Astrocyte of the spinal cord (primary cell): ENCODE data around the gene MRTFB.

Source experiments
- DNase-seq: peaks from one replicate; pipeline ENCODE4 v3.0.0; 2011; ENCODE audit warnings: low read depth, low spot score
- H3K4me3 ChIP-seq: 2 replicates; pipeline ENCODE4 v1.5.1; 2011; ENCODE audit warnings: low read depth, mild to moderate bottlenecking, low read length, moderate library complexity
- CTCF ChIP-seq: IDR thresholded peaks from 2 replicates; pipeline ENCODE4 v1.5.1; 2012; ENCODE audit warnings: low read depth, mild to moderate bottlenecking, low read length, inconsistent platforms
- in situ Hi-C: cut with HindIII; loops from 2 replicates; pipeline ENCODE4 v1.10.0; 2017; ENCODE audit warnings: low sequenced_read_pairs

The MRTFB gene

DNA sequence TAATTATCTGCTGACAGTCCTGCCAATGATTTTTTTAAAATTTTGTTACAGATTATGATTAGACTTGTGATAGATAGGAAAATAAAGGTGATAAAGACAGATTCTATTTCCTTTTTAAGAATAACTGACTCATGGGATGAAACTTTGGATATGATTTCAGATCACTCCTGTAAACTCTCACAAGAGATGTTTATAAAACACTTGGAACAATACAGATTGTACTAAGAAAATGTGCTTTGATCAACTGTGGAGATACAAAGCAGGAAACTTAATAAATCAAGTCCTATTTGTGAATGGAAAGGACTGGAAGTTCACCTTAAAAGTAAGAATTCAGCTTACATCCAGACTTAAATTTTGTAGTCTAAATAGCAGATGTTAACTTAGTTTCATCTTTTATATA, 21.4 kb downstream of the MRTFB start:
- DNase-seq, result no peak
- TF ChIP-seq CTCF, result no peak
- H3K4me3 ChIP-seq, result no peak overlapping the region
- in situ Hi-C loops, result no loop called here

- no peak for DNase-seq
- no peak for TF ChIP-seq CTCF
- in situ Hi-C loops, result no loop called here
- no peak overlapping the region for H3K4me3 ChIP-seq
Measured at GRCh38 chr16:14095883-14096551, 24.9 kb downstream of the MRTFB start.

- H3K4me3 ChIP-seq, result no peak overlapping the region
- no peak for TF ChIP-seq CTCF
- DNase-seq, result no peak
- in situ Hi-C loops, result no loop called here
Measured at GRCh38 chr16:14097182-14097959, 26.3 kb downstream of the MRTFB start.

DNA sequence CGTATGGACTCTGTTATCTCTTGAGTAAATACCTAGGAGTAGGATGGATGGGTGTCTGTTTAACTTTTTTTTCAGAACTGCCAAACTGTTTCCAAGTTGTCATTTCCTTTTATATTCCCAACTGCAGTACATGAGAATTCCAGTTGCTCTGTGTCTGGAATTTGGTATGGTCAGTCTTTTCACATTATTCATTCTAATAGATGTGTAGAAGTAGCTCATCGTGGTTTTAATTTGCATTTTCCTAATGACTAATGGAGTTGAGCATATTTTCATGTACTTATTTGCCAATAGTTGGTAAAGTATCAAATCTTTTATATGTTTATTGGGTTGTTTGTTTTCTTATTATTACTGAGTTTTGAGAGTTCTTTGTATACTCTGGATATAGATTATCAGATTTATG, 27.0 kb downstream of the MRTFB start:
- DNase-seq, result no peak
- no peak for TF ChIP-seq CTCF
- no peak overlapping the region for H3K4me3 ChIP-seq
- in situ Hi-C loops, result no loop called here

- no peak for TF ChIP-seq CTCF
- DNase-seq, result no peak
- in situ Hi-C loops, result no loop called here
- H3K4me3 ChIP-seq, result no peak overlapping the region
Measured at GRCh38 chr16:14100825-14101224, 29.7 kb downstream of the MRTFB start.

DNA sequence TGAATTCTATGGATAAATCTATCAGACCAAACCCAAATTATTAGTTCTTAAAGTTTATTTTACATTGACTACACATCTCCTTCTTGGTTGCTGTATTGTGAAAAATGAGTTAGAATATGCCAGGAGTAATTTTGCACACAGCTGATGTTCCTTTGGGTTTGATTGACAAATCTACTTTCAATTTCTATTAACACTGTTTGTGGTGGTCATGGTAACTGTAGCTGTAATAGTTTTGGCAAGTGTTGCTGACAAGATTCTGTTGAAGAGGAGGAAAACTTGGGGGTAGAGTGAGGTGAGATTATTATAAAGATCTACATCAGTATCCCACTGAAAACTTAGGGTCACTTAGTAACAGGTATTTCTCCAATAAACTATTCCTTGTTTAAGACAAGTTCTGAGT, 30.3 kb downstream of the MRTFB start:
- TF ChIP-seq CTCF, result no peak
- no peak for DNase-seq
- H3K4me3 ChIP-seq, result no peak overlapping the region
- in situ Hi-C loops, result no loop called here
